Measurements from ENCODE around the gene CYFIP2.
"Not testable (repeated sequence)": the region's sequence is repeated elsewhere in the genome, so short reads cannot be mapped to it uniquely, and the experiment has no call there.

The CYFIP2 gene

DNA sequence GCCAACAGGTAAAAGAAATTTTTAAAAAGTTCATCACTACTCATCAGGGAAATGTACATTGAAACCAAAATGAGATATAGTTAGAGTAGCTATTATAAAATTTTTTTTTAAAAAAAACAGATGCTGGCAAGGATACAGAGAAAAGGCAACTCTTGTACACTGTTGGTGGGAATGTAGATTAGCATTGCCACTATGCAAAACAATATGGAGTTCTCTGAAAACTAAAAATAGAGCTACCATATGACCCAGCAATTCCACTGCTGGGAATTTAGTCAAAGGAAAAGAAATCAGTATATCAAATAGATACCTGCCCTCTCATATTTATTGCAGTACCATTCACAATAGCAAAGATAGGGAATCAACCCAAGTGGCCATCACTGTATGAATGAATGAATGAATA is 149.9 kb downstream of the CYFIP2 start:
- no peak for DNase-seq

DNA sequence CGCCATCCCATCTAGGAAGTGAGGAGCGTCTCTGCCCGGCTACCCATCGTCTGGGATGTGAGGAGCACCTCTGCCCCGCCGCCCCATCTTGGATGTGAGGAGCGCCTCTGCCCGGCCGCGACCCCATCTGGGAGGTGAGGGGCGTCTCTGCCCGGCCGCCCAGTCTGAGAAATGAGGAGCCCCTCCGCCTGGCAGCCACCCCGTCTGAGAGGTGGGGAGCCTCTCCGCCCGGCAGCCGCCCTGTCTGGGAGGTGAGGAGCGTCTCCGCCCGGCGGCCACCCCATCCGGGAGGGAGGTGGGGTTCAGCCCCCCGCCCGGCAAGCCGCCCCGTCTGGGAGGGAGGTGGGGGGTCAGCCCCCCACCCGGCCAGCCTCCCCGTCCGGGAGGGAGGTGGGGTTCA is 153.6 kb downstream of the CYFIP2 start:
- not testable (repeated sequence) for DNase-seq

DNA sequence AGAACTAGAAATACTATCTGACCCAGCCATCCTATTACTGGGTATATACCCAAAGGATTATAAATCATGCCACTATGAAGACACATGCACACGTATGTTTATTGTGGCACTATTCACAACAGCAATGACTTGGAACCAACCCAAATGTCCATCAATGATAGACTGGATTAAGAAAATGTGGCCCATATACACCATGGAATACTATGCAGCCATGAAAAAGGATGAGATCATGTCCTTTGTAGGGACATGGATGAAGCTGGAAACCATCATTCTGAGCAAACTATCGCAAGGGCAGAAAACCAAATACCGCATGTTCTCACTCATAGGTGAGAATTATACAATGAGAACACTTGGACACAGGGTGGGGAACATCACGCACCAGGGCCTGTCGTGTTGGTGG is 164.0 kb downstream of the CYFIP2 start:
- not testable (repeated sequence) for DNase-seq

DNA sequence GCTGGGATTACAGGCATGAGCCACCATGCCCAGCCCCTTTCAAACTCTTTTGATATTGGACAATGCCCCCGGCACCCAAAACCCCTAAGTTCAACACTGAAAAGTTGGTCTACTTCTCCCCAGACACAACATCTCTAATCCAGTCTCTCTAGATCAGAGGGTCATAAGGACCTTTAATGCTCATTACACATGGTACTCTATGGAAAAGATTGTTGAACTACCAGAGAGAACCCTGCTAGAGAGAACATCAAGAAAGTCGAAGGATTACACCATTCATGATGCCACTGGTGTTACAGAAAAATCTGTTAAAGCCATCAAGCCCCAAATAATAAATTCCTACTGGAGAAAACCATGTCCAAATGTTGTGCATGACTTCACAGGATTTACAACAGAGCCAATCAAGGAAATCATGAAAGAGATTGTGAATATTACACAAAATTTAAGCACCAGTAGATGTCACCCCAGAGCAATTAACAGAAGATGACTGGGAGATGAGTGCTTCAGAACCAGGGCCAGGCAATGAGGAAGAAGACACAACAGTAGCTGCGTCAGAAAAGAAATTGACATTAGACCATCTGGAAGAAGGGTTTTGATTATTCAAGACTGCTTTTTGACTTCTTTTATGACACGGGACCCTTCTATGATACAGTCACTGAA is 165.7 kb downstream of the CYFIP2 start:
- no peak for DNase-seq

DNA sequence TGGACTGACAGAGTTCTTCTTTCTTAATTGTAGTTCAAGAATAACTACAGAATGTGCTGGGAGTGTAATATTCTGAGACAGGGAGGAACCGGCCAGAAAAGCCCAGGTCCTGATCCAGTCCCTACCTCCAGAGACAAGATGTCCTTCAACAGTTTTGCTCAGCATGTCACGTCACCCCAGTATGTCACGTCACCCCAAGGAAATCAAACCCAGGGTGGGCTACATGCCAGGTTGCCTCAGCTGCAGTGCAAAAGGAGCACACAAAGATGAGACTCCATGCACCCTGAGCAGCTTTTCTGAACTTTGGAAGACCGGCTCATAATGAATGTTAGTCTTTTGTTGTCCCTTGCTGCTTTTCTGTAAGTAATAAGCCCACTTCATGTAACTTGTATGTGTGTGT is 168.2 kb downstream of the CYFIP2 start:
- no peak for DNase-seq

DNA sequence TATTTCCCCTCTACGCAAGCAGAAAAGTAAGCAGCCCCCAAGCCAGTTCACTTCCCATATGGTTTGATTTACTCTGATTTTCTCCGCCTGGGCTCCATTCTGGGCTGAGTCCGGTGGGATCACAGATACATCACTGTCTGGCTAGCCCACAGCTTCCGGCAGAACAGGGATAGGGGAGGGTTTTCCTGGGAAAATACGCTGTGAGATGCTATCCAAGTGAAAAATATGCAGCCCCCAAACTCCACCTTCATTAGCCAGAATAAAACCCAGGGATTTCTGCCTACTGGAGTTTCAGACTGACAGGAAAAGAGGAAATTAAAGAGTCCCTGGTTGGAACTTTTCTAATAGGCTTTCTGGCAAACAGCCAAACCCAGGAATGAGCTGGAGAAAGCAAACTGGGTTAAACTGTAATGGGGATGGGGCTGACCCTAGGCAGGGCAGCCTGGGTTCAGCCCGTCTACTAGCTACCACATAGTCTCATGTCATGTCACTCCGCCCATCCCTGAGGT is 177.2 kb downstream of the CYFIP2 start:
- no peak for DNase-seq

DNA sequence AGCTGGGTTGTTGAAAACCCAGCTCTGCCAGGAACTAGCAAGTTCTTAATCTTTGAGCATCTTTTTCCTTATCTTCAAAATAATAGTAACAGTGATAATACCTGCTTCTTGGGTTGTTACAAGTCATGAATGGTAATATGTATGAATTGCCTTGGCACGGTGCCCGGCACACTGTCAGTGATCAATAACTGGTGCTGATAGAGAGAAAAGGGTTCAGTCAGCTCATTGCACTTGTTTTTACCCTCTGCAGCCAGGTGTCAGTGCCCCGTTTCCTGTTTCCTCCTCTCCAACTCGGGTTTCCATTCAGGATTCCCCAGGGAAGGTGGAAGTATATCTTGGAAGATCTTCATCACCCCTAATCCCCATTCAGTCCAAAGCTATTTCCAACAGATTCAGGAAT is 178.3 kb downstream of the CYFIP2 start:
- no peak for DNase-seq

All from activated T-cell treated with anti-CD3 and anti-CD28 coated beads, Interleukin-2, amount 50 U/mL, for 1 hour (primary cell).